Measurements from ENCODE around the gene CDH8. TPM values are rescaled to one million over a fixed set of nuclear protein-coding genes. Genes with fewer than 3 reads are reported as not detected.

Gene CDH8
- total RNA-seq, 2 experiments from 2014 or later = not detected

- Histone ChIP-seq H3K9me3 (ENCODE audit: low read length) (no peaks in the 10 kb centered on the region), H3K4me2 (ENCODE audit: low read length) (no peak overlapping the region), H2AFZ (ENCODE audit: low read length) (no peak overlapping the region), H3K27ac (ENCODE audit: low read depth, low read length, poor library complexity, severe bottlenecking) (no peak overlapping the region), H4K20me1 (ENCODE audit: insufficient read depth, low read length) (no peaks in the 10 kb centered on the region), H3K36me3 (ENCODE audit: insufficient read depth, low read length) (no peaks in the 10 kb centered on the region), H3K79me2 (ENCODE audit: insufficient read depth, low read depth, low read length) (no peaks in the 10 kb centered on the region), H3K9me2 (ENCODE audit: insufficient read depth, low read length) (no peaks in the 10 kb centered on the region), H3K4me3 (ENCODE audit: low read depth, low read length, poor library complexity, severe bottlenecking) (no peak overlapping the region), H3K4me1 (ENCODE audit: insufficient read depth, low read length, poor library complexity, severe bottlenecking) (no peaks in the 10 kb centered on the region)
- no TSS peak for BruUV-seq (replicated peaks)
- DNase-seq (ENCODE audit: low spot score) = no peak
- no peak for TF ChIP-seq CTCF (conservative IDR thresholded peaks at IDR 0.05; ENCODE audit: low read length)
- TF ChIP-seq EZH2phosphoT487 (IDR thresholded peaks at IDR 0.05; ENCODE audit: borderline replicate concordance, low read depth, low read length) = no peak
- CTCF ChIA-PET (ENCODE audit: unreplicated experiment) = no interaction called here
- POLR2A ChIA-PET = no interaction called here
- intact Hi-C loops (cut with micrococcal nuclease; ENCODE audit: unreplicated experiment) = no loop called here
Observed at GRCh38 chr16:61820398-61820797, 215.8 kb downstream of the CDH8 start.

GRCh38 chr16:61818850-61819249 is 217.4 kb downstream of the CDH8 start:
- Histone ChIP-seq H3K36me3 (ENCODE audit: insufficient read depth, low read length) (no peaks in the 10 kb centered on the region), H3K4me1 (ENCODE audit: insufficient read depth, low read length, poor library complexity, severe bottlenecking) (no peaks in the 10 kb centered on the region), H2AFZ (ENCODE audit: low read length) (no peak overlapping the region), H3K4me2 (ENCODE audit: low read length) (no peak overlapping the region), H3K79me2 (ENCODE audit: insufficient read depth, low read depth, low read length) (no peaks in the 10 kb centered on the region), H4K20me1 (ENCODE audit: insufficient read depth, low read length) (no peaks in the 10 kb centered on the region), H3K4me3 (ENCODE audit: low read depth, low read length, poor library complexity, severe bottlenecking) (no peak overlapping the region), H3K9me3 (ENCODE audit: low read length) (no peaks in the 10 kb centered on the region), H3K27ac (ENCODE audit: low read depth, low read length, poor library complexity, severe bottlenecking) (no peak overlapping the region), H3K9me2 (ENCODE audit: insufficient read depth, low read length) (no peaks in the 10 kb centered on the region)
- no peak for TF ChIP-seq EZH2phosphoT487 (IDR thresholded peaks at IDR 0.05; ENCODE audit: borderline replicate concordance, low read depth, low read length)
- no peak for TF ChIP-seq CTCF (conservative IDR thresholded peaks at IDR 0.05; ENCODE audit: low read length)
- intact Hi-C loops (cut with micrococcal nuclease; ENCODE audit: unreplicated experiment) = no loop called here
- no TSS peak for BruUV-seq (replicated peaks)
- POLR2A ChIA-PET = no interaction called here
- CTCF ChIA-PET (ENCODE audit: unreplicated experiment) = no interaction called here
- no peak for DNase-seq (ENCODE audit: low spot score)

GRCh38 chr16:61817583-61818278 is 218.5 kb downstream of the CDH8 start:
- BruUV-seq (replicated peaks) = no TSS peak
- POLR2A ChIA-PET = no interaction called here
- CTCF ChIA-PET (ENCODE audit: unreplicated experiment) = no interaction called here

More at GRCh38 chr16:61817583-61818278, 218.5 kb downstream of the CDH8 start:
- Histone ChIP-seq H3K9me2 (ENCODE audit: insufficient read depth, low read length) (no peaks in the 10 kb centered on the region), H3K4me3 (ENCODE audit: low read depth, low read length, poor library complexity, severe bottlenecking) (no peak overlapping the region), H3K4me2 (ENCODE audit: low read length) (no peak overlapping the region), H3K27ac (ENCODE audit: low read depth, low read length, poor library complexity, severe bottlenecking) (no peak overlapping the region), H3K9me3 (ENCODE audit: low read length) (no peaks in the 10 kb centered on the region), H2AFZ (ENCODE audit: low read length) (no peak overlapping the region), H3K4me1 (ENCODE audit: insufficient read depth, low read length, poor library complexity, severe bottlenecking) (no peaks in the 10 kb centered on the region), H3K36me3 (ENCODE audit: insufficient read depth, low read length) (no peaks in the 10 kb centered on the region), H4K20me1 (ENCODE audit: insufficient read depth, low read length) (no peaks in the 10 kb centered on the region), H3K79me2 (ENCODE audit: insufficient read depth, low read depth, low read length) (no peaks in the 10 kb centered on the region)
- no peak for DNase-seq (ENCODE audit: low spot score)
- intact Hi-C loops (cut with micrococcal nuclease; ENCODE audit: unreplicated experiment) = no loop called here
- TF ChIP-seq CTCF (conservative IDR thresholded peaks at IDR 0.05; ENCODE audit: low read length) = no peak
- no peak for TF ChIP-seq EZH2phosphoT487 (IDR thresholded peaks at IDR 0.05; ENCODE audit: borderline replicate concordance, low read depth, low read length)
